HPDE6-E6E7 (cell line): ENCODE results near the gene CLCF1.
A peak's percentile ranks its signal among the peaks of the same experiment; 100 is the strongest.
"Not testable (repeated sequence)": the region's sequence is repeated elsewhere in the genome, so short reads cannot be mapped to it uniquely, and the experiment has no call there.

ENCODE experiments used
- DNase-seq: peaks from one replicate; pipeline ENCODE4 v3.0.0; 2011; ENCODE audit warnings: missing footprints; ENCODE audit errors: extremely low spot score

Gene CLCF1

DNA sequence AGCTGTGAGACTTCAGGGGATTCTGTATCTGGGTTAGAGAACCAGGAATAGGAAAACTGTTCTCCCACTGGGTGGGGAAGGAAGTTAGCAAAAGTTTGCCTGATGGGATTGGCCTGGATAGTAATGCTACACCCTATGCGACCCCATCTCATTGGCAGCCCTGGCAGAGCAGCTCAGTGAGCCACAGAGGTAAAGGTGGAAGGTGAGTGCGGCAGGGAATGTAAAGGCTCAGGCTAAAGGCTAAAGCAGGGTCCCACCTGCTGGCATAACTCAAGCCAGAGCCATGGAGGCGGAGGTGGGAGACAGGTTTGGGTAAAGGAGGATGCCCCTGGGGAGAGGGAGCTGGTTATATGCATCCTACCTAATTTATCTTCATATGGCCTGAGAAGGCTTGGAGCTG, 51.3 kb downstream of the CLCF1 start:
- no peak for DNase-seq

DNA sequence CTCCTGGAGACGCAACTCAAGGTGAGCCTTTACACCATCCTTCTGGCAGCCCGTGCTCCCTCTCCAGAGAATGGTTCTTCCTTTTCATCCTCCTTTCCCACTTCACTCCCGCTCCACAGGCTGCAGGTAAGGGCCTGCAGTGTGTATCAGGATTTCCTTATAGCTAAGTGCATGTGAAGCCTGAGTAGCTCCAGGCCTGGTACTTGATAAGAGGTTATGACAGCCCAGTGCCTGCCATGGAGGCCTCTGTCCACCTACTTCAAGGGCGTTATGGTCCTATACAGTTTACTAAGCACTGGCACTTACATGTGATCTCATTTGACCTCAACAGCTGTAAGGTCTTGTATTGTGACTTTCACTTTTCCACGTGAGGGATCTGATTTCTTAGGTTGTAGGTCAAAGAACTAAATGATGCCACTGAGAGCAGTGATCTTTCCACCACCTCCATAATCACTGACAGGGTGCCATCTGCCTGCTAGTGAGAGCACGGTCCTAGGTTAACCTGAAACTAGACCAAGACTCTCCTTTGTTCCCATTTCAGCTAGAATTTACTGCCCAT, 52.0 kb downstream of the CLCF1 start:
- DNase-seq = no peak

DNA sequence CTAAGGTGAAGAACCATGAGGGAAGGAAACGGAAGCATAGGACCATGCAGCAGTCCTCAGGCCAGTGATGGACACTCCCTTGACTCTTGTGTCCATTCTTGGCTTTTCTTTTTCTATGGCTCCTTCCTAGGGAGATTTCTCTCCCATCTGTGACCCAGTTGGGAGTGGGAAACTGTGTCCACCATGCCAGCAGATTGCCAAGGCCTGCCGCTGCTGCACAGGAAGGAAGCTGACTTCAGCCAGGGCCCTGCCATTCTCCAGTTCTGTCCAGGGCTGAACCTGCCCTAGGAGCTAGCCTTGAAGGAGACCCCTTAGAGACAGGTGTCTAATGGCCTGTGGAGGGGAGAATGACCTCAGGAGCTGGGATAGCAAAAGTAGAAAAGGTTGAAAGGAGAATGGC, 52.7 kb downstream of the CLCF1 start:
- no peak for DNase-seq

DNA sequence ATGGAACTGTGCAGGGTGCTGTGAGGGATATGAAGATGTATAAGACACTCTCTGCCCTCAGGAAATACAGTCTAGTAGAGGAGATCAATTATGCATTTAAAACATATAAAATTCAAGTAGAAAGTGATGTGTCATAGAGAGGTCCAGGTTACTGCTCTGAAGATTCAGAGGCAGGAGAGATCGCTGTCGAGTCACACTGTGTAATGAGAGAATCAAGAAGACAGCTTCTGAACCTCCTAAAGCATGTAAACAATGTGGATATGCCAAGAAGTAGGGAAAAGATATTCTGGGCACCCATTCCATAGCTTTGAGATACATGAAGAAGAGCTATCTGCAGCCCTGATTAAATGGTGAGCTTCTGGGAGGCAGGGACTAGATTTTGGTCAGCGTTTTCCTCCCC, 53.4 kb downstream of the CLCF1 start:
- DNase-seq = no peak

DNA sequence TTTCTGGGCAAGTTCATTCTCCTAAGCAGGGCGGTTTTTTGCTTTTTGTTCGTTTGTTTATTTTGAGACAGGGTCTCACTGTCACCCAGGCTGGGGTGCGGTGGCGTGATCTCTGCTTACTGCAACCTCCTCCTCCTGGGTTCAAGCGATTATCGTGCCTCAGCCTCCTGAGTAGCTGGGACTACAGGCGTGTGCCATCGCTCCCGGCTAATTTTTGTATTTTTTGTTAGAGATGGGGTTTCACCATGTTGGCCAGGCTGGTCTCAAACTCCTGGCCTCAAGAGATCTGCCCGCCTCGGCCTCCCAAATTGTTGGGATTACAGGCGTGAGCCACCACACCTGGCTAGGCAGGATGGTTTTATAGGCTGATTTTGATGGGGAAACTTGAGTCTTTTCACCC, 54.5 kb downstream of the CLCF1 start:
- not testable (repeated sequence) for DNase-seq

DNA sequence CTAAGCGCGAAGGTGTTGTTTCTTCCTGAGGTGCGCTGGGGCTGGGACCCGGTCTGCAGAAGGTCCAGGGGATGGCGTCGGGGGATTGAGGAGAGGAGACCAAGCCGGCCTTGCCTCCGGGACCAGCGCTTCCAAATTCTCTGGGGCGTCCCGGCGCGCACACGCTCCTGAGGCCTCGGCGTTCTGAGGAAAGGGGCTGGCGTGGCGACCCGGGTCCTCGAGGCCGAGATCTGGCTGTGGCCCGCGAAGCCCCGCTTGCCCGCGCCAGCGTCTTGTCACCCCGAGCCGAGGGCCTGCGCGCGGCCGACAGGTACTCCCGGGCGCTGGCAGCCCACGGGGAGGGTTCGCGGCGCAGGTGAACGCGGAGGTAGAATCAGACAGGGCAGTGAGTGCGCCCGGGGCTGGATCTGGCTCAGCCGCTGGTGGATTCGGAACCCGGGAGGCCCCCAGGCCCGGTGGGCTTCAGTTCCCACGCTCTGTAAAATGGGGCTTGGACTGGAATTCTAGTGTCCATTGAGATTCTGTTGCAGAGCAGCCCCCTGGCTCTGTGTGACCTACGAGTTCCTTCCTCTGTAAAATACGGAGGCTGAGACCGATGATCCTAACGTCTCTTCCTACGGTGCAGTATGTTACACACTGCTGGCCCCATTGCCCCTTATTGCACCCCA, 55.4 kb downstream of the CLCF1 start:
- no peak for DNase-seq

DNA sequence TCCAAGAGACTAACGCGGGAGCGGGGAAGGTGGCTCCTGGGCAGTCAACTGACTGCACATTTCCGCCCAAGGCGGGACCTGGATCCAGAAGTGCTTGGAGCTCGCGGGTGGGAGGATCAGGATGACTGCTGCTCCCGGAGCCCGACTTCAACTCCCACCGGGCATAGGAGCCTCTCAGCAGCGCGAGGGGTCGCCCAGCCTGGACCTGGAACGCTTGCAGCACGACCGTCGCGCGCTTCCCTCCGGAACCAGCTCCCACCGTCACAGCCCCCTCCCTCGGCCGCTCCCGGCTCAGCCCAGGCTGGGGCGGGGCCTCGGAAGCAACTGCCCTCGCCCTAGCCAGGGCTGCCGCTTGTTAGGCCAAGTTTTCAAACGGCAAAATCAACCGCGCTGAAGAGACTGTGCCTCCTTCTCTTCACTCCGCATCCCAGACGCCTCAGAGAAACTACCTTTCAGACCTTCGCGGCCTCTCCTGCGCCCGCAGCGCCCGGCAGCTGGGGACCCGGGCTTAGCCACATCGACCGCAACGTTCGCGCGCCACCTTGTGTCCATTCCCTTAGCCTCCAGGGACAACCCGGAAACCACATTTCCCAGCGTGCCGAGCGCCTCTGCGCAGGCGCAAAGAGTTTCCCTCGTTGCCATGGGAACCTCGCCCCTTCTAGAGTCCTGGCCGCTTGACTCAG, 56.1 kb downstream of the CLCF1 start:
- peak; percentile 94 for DNase-seq

DNA sequence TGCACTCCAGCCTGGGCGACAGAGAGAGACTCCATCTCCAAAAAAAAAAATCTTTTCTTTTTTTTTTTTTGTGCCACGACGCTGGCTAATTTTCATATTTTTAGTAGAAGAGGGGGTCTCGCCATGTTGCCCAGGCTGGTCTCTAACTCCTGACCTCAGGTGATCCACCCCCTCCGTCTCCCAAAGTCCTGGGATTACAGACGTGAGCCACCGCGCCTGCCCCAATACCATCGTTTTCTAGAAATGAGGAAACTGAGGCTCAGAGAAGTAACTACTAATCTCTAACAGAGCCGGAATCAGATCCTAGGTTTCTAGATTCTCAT, 56.6 kb downstream of the CLCF1 start:
- DNase-seq = no peak

DNA sequence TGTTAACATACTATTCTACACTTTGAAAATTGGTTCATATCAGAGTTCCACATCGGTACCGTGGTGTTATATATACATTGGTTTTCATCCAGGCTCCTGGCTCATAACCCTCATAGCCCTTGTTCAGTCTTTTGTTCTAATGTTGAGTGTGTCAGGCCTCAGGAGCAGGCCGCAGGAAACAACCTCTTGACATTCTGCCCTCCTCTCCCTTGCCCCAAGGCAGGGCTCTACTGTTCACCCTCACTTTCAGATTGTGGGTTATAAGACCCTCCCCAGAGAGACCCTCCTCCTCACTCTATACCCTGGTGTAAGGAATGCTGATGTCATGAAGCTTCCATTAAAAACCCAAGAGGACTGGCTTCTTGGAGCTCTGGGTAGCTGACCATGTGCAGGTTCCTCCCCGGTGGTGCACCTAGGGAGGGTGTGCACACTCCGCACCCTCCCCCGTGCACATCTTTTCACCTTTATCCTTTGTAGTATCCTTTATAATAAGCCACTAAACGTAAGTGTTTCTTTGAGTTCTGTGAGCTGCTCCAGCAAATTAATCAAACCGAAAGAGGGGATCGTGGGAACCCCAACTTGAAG, 58.0 kb downstream of the CLCF1 start:
- no peak for DNase-seq

DNA sequence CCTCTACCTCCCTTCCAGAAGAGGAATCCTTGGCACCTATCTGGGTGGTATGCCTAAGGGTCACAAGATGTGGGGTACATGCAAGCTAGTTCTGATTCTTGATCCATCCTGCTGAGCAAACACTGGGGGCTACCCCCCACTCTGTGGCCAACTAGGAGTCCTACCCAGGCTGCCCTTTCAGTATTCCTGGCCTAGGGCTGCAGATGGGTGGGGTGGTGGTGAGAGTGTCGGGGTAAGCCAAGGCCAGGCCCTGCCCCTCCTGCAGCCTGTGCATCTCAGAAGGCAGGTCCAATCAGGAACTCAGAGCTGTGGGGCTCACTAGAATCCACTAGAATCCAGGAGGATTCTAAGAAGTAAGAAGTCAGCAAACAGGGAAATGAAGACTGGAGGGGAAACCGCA, 59.2 kb downstream of the CLCF1 start:
- DNase-seq = no peak
